ENCODE measurements around the gene CA5A. TPM values are rescaled to one million over a fixed set of nuclear protein-coding genes. Genes with fewer than 3 reads are reported as not detected.
A peak's percentile ranks its signal among the peaks of the same experiment; 100 is the strongest.

Gene CA5A
- total and polyA plus RNA-seq, 2 of the 13 experiments (the other 11 are each of a cell fraction or from before 2014, with no cell fraction given): 66.8 to 106 TPM

- TF ChIP-seq CTCF (CRISPR knock-in tag; IDR thresholded peaks at IDR 0.05): peak; percentile 42; the same call in 1 of the 2 replicates
- TF ChIP-seq ZNF619 (CRISPR knock-in tag; IDR thresholded peaks at IDR 0.05): peak; percentile 83; the same call in 1 of the 2 replicates
- peak; percentile 94 for TF ChIP-seq NFKBIZ (CRISPR knock-in tag; IDR thresholded peaks at IDR 0.05)
- 0 out of 2 replicates have a peak, but pooled peaks have one; percentile 9 for TF ChIP-seq ZNF512 (CRISPR knock-in tag; IDR thresholded peaks at IDR 0.05)
- TF ChIP-seq ZBTB33 (CRISPR knock-in tag; IDR thresholded peaks at IDR 0.05): peak; percentile 81
- no peak for TF ChIP-seq RFX1 (IDR thresholded peaks at IDR 0.05)
- peak; percentile 90; the same call in 1 of the 2 replicates for TF ChIP-seq CBX5 (CRISPR knock-in tag; IDR thresholded peaks at IDR 0.05; ENCODE audit: borderline replicate concordance)
- peak; percentile 86 for TF ChIP-seq NR2C2 (CRISPR knock-in tag; IDR thresholded peaks at IDR 0.05; ENCODE audit: borderline replicate concordance)
- TF ChIP-seq ZNF543 (CRISPR knock-in tag; IDR thresholded peaks at IDR 0.05): no peak
- TF ChIP-seq KDM6A (CRISPR knock-in tag; IDR thresholded peaks at IDR 0.05; ENCODE audit: low read depth): peak; percentile 99
- no peak; the same call in 1 of the 2 replicates for TF ChIP-seq ZNF740 (CRISPR knock-in tag; IDR thresholded peaks at IDR 0.05)
- TF ChIP-seq ZNF816 (CRISPR knock-in tag; IDR thresholded peaks at IDR 0.05; ENCODE audit: borderline replicate concordance): peak; percentile 95
- TF ChIP-seq HOXA5 (CRISPR knock-in tag; IDR thresholded peaks at IDR 0.05): peak; percentile 93
- TF ChIP-seq CSRNP1 (CRISPR knock-in tag; IDR thresholded peaks at IDR 0.05): peak; percentile 93
- TF ChIP-seq ZIK1 (CRISPR knock-in tag; IDR thresholded peaks at IDR 0.05; ENCODE audit: borderline replicate concordance, low read depth): peak; percentile 58
- TF ChIP-seq MTF2 (CRISPR knock-in tag; IDR thresholded peaks at IDR 0.05; ENCODE audit: borderline replicate concordance): peak; percentile 54; the same call in 1 of the 2 replicates
- peak; percentile 92 for TF ChIP-seq MYPOP (CRISPR knock-in tag; IDR thresholded peaks at IDR 0.05)
- 0 out of 2 replicates have a peak, but pooled peaks have one; percentile 11 for TF ChIP-seq SRF (IDR thresholded peaks at IDR 0.05; ENCODE audit: low read depth, low read length)
Measured at GRCh38 chr16:87936375-87937230, at the start of gene CA5A (continued).
